ENCODE results near the gene POLDIP2. TPM values are rescaled to one million over a fixed set of nuclear protein-coding genes. Genes with fewer than 3 reads are reported as not detected.
A peak's percentile ranks its signal among the peaks of the same experiment; 100 is the strongest.

Gene POLDIP2
- total RNA-seq, 2 donors from 2014 or later = 50.8 to 54.4 TPM

DNA sequence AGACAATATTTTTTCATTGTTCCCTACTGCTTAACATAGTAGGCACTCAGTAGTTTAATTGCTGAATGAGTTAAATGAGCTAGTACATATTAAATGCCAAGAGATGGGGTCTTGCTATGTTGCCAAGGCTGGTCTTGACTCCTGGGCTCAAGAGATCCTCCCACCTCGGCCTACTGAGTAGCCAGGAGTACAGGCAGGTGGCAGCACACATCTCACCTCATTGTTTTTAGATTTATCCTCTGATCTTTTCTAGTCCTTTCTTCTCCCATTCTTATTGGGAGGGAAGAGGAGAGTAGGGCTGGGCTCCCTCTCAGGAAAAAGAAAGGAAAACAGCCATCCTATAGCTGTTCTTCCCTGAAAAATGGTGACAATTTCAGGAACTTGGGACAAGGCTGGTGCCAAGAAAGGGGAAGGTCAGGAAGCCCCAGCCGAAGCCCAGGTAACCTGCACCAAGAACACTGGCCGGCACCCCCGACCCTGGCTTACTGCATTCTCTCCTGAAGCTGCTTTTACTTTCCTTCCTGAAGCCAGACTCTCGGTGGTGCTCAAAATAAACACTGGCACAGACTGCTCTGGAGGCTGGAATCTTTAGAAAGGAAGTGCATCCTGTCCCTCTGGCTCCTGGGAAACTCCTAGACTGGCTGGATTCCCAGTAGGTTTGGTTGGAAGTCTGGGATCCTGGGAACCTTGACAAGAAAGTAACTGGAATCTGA is 19.1 kb downstream of the POLDIP2 start:
- peaks cover 42% of the 10 kb centered on the region for H3K4me1 ChIP-seq
- H3K4me3 ChIP-seq = no peak overlapping the region
- 59 to 68% methylated on average over 5 of the region's 5 CpGs for WGBS, 2 donors
- TF ChIP-seq POLR2A (IDR thresholded peaks at IDR 0.05) = no peak
- TF ChIP-seq, protein P1, sequence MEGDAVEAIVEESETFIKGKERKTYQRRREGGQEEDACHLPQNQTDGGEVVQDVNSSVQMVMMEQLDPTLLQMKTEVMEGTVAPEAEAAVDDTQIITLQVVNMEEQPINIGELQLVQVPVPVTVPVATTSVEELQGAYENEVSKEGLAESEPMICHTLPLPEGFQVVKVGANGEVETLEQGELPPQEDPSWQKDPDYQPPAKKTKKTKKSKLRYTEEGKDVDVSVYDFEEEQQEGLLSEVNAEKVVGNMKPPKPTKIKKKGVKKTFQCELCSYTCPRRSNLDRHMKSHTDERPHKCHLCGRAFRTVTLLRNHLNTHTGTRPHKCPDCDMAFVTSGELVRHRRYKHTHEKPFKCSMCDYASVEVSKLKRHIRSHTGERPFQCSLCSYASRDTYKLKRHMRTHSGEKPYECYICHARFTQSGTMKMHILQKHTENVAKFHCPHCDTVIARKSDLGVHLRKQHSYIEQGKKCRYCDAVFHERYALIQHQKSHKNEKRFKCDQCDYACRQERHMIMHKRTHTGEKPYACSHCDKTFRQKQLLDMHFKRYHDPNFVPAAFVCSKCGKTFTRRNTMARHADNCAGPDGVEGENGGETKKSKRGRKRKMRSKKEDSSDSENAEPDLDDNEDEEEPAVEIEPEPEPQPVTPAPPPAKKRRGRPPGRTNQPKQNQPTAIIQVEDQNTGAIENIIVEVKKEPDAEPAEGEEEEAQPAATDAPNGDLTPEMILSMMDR (IDR thresholded peaks at IDR 0.05) = no peak
- H3K36me3 ChIP-seq (replicated peaks in 1 of 2; ENCODE audit: insufficient read depth in 1 of 2, low read depth in 2 of 2) = peaks cover 0 to 24% of the 10 kb centered on the region in 2 donors
- H3K9me3 ChIP-seq = no peaks in the 10 kb centered on the region
- no peak for DNase-seq
- no peak for ATAC-seq
- peak overlapping the region in 2 of 4 donors; percentile 28 to 52 for H3K27ac ChIP-seq
- intact Hi-C loops (cut with DNase I) = no loop called here
- H3K27me3 ChIP-seq = no peaks in the 10 kb centered on the region

DNA sequence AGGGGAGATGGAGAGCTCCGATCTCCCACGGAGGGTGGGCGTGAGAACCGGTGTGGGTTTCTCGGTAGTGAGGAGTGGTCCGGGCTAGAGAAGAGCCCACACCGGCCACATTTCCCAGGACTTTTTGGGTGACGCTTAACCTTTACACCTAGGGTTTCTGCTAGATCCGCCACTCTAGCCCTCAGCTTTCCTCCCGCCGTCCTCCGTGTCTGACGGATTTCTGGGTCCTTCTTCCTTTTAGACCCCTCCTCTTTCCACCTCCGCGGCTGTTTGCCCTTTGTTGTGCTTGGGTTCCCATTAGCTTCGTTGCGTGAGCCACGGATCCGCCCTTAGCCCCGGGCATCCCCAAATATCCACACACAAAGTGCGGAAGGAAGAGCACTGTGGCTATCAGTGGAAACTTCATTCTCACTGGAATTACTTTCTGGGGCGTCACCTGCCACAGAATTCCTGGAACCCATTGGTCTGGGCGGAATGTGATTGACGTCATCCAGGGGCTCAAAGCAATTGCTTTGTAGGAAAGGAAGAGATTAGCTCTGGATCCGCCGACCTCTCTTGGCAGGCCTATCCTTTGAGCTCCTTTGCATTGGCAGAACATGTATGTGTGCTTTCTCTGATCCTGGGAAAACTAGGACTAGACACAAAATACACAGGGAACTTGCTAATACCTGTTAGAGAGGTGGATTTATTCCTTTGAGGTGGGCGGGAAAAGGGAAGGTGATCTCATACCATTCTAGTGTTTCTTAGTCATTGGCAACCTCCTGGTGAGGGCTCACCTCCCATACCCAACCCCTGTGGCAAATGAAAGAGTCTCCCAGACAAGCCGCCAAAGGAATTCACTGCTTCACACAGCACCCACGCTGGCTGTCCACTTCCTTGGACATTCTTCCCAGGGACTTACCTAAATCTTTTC is 21.1 kb downstream of the POLDIP2 start:
- TF ChIP-seq POLR2A (IDR thresholded peaks at IDR 0.05) = peak in 2 of 3 donors; percentile 51 to 59
- TF ChIP-seq, protein P1 (IDR thresholded peaks at IDR 0.05) = no peak
- H3K4me1 ChIP-seq = peaks cover 62% of the 10 kb centered on the region
- peak; percentile 38 for ATAC-seq
- intact Hi-C loops (cut with DNase I) = no loop called here
- H3K27ac ChIP-seq = peak overlapping the region; percentile 92 to 97 (median 96)
- no peaks in the 10 kb centered on the region for H3K9me3 ChIP-seq
- peaks cover 0 to 6% of the 10 kb centered on the region in 2 donors for H3K36me3 ChIP-seq (replicated peaks in 1 of 2; ENCODE audit: insufficient read depth in 1 of 2, low read depth in 2 of 2)
- DNase-seq = peak; percentile 67 to 89 (median 72)
- 2 to 3% methylated on average over 29 of the region's 29 CpGs for WGBS, 2 donors
- no peaks in the 10 kb centered on the region for H3K27me3 ChIP-seq
- peak overlapping the region; percentile 60 to 91 for H3K4me3 ChIP-seq

DNA sequence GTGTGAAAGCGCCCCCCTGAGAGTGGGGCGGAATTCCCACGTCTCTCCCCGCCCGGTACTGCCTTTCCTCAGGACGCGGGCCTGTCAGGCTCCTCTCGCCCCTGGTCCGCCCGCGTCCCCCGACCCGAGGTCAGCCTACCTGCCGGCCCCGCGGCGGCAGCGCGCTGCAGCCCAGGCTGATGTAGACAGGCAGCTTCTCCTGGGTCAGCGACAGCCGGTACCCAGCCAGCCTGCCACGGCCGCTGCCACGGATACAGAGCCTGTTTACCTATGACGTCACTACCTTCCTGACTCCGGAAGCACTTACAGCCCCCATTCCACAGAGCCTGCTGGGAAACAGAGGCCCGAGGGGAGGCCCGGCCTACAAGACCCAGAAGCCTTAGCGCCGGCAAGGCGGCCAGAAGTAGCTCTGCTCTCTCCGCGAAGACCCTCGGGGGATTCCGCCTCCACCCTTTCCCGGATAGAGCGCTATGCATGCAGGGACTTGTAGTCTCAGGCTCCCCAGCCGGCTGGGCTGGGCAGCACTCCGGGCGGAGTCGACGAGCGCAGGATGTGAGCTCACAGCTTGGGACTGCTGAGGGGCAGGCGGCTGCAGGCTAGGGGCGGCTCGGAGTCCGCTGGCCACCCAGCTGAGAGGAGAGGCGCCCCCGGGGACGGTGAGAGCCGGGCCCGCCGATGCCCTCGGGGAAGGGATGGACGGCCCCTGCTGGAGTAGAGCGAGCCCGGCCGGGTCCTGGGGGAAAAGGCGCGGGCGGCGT is 21.9 kb downstream of the POLDIP2 start, which contains the start of the genes IFT20 and TNFAIP1:
Gene IFT20, minus strand, starts transcription at position 272 of the 758 bp plus-strand sequence. CDS start 3,487 bp downstream, outside the sequence.
Gene TNFAIP1, plus strand, starts transcription at position 561 of the 758 bp plus-strand sequence. CDS start 3,761 bp downstream, outside the sequence.
- H3K4me1 ChIP-seq = peaks cover 64% of the 10 kb centered on the region
- peak; percentile 94 for ATAC-seq

DNA sequence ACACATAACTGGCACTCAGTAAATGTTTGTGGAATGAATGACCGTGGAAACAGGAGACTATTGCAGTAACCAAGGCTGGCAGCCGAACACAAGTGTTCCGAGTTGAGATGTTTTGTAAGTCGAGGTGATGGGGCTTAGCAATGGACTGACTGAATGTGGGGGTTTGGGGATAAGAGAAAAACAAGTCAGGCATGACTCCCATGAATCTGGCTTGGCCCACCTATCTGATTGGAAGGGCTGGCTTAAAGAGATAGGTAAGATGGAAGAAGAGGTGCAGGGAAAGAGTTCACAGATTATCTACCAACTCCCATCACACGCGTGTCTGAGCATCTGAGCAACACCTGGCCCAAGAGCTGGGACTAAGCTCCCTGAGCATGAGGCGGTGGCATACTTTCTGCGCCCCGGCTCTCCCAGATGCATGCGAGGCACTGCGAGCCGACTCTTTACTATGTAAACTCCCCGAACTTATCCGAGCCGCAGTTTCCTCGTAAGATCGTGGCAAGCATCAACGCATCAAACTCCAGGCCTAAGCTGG is 22.6 kb downstream of the POLDIP2 start:
- H3K27me3 ChIP-seq = no peaks in the 10 kb centered on the region
- WGBS, 2 donors = 3 to 4% methylated on average over 15 to 18 of the region's 18 CpGs
- ATAC-seq (no peak), DNase-seq (peak in 1 of 4 donors; percentile 44)
- H3K36me3 ChIP-seq (replicated peaks in 1 of 2; ENCODE audit: insufficient read depth in 1 of 2, low read depth in 2 of 2) = no peaks in the 10 kb centered on the region
- intact Hi-C loops (cut with DNase I) = no loop called here
- TF ChIP-seq POLR2A (IDR thresholded peaks at IDR 0.05) = no peak
- TF ChIP-seq, protein P1 (IDR thresholded peaks at IDR 0.05) = no peak
- peak overlapping the region; percentile 49 to 89 for H3K4me3 ChIP-seq
- H3K9me3 ChIP-seq = no peaks in the 10 kb centered on the region
- peak overlapping the region; percentile 74 to 97 (median 93) for H3K27ac ChIP-seq
- peaks cover 64% of the 10 kb centered on the region for H3K4me1 ChIP-seq

More for the DNA sequence above, 21.9 kb downstream of the POLDIP2 start, which contains the start of the genes IFT20 and TNFAIP1:
- Histone ChIP-seq H3K27ac (peak within 1 kb of the TSS; percentile 92 to 97 (median 96)), H3K4me3 (peak within 1 kb of the TSS; percentile 89 to 91), H3K27me3 (no peaks in the 10 kb centered on the region), H3K9me3 (no peaks in the 10 kb centered on the region), H3K36me3 (replicated peaks in 1 of 2; ENCODE audit: insufficient read depth in 1 of 2, low read depth in 2 of 2) (peaks cover 0 to 3% of the 10 kb centered on the region in 2 donors)
- peak; percentile 98 to 100 (median 99) for DNase-seq
- WGBS, 2 donors = 0% methylated on average over 8 to 59 of the region's 62 CpGs
- peak; percentile 92 to 98 (median 97) for TF ChIP-seq POLR2A (IDR thresholded peaks at IDR 0.05)
- TF ChIP-seq, protein P1 (IDR thresholded peaks at IDR 0.05) = no peak
- intact Hi-C loops (cut with DNase I) = no loop called here
